Sigmoid colon (tissue), 7 donors: ENCODE data around the gene HABP2. TPM values are rescaled to one million over a fixed set of nuclear protein-coding genes. Genes with fewer than 3 reads are reported as not detected.

ENCODE experiments used
- DNase-seq: peaks from one replicate; pipeline ENCODE4 v3.0.0-alpha.2; 2019
- H3K27ac ChIP-seq, 4 donors: fragments of 200-600 bp; sonication (generic); one replicate each; pipeline ENCODE4 v1.5.1; 2016 to 2019; ENCODE audit warnings: mild to moderate bottlenecking in 1 of 4
- H3K27me3 ChIP-seq, 3 donors: fragments of 200-600 bp; sonication (generic); one replicate each; pipeline ENCODE4 v1.5.1; 2019; ENCODE audit warnings: mild to moderate bottlenecking in 1 of 3
- H3K36me3 ChIP-seq, 4 donors: fragments of 200-600 bp; sonication (generic); one replicate each; pipeline ENCODE4 v1.5.1; 2016 to 2019
- H3K4me1 ChIP-seq, 4 donors: fragments of 200-600 bp; sonication (generic); one replicate each; pipeline ENCODE4 v1.5.1; 2017 to 2019
- H3K4me3 ChIP-seq, 4 donors: fragments of 200-600 bp; sonication (generic); one replicate each; pipeline ENCODE4 v1.5.1; 2017 to 2019; ENCODE audit warnings: mild to moderate bottlenecking in 2 of 4, moderate library complexity in 1 of 4
- H3K9me3 ChIP-seq, 4 donors: fragments of 200-600 bp in 3 of 4; sonication (generic) in 3 of 4; one replicate each; pipeline versions ENCODE4 v1.5.1 to v1.6.1; 2013 to 2019
- CTCF ChIP-seq, 4 experiments: fragments of 450-650 bp in 3 of 4; fragments of 200-600 bp in 1 of 4; IDR thresholded peaks; one replicate each; pipeline ENCODE4 v1.5.1; 2016 to 2019; ENCODE audit warnings: antibody characterized with exemption in 4 of 4, mild to moderate bottlenecking in 3 of 4, moderate library complexity in 2 of 4
- EP300 ChIP-seq, 4 donors: sonication (generic); formaldehyde crosslinking; IDR thresholded peaks; one replicate each; pipeline ENCODE4 v1.6.1; 2017; ENCODE audit warnings: antibody characterized with exemption in 4 of 4
- POLR2A ChIP-seq, 2 donors: fragments of 450-650 bp; IDR thresholded peaks; one replicate each; pipeline ENCODE4 v1.6.1; 2016; ENCODE audit warnings: antibody characterized with exemption in 2 of 2, mild to moderate bottlenecking in 2 of 2, moderate library complexity in 2 of 2
- POLR2AphosphoS5 ChIP-seq, 4 donors: sonication (generic); formaldehyde crosslinking; IDR thresholded peaks; one replicate each; pipeline ENCODE4 v1.6.1; 2017; ENCODE audit warnings: antibody characterized with exemption in 4 of 4
- WGBS, 2 donors: extraction: QIAGEN DNeasy Blood & Tissue Kit; methylation state at CpG; one replicate each; pipeline ENCODE4 v1.1.7; 2013; 5-methylcytosine and 5-hydroxymethylcytosine counted together
- intact Hi-C: fragments of 100-400 bp; cut with DNase I; formaldehyde crosslinking; loops from one replicate; pipeline ENCODE4 v1.15.1; 2023
- polyA plus RNA-seq, 3 donors: library from polyadenylated mRNA; stranded (reverse); fragments of 200-250 nt; gene quantifications; one replicate each; pipeline ENCODE4 v1.2.3, GENCODE V29; 2013
- total RNA-seq, 4 donors: library from RNA; depleted of rRNA; stranded (reverse); fragments of >200 nt; gene quantifications; one replicate each; pipeline ENCODE4 v1.1.0, GENCODE V29; 2016
- donor health status: healthy with polysubstance abuse.
- donor health status: Bipolar disorder and iron deficiency.
- donor health status: healthy.

Gene HABP2
- total and polyA plus RNA-seq, 7 donors, result not detected

DNA sequence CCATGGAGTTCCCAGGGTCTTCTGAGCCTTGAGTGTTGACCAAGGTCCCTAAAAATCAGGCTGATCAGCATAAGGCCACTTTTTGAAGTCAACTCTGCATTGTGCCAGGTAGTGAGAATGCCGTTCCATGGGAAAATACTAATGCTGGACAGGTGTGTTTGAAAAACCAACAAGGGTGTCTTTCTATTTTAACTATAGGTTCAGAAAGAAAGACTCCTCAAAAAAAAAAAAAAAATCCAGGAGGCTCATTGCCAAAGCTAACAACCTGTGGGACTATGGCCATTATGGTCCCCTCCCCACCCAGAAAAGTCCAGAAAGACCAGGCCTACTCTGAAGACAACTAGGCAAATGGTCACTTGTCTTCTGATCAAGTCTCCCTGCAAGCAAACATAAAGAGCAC, 66.5 kb downstream of the HABP2 start:
- TF ChIP-seq CTCF (IDR thresholded peaks at IDR 0.05) (no peak), EP300 (IDR thresholded peaks at IDR 0.05) (no peak), POLR2A (IDR thresholded peaks at IDR 0.05) (no peak), POLR2AphosphoS5 (IDR thresholded peaks at IDR 0.05) (no peak)
- H3K27me3 ChIP-seq, result peaks cover 0 to 35% (median 4%) of the 10 kb centered on the region in 3 donors
- 32 to 80% methylated on average over 1 of the region's 1 CpG for WGBS, 2 donors
- no peaks in the 10 kb centered on the region for H3K4me1 ChIP-seq
- no peak overlapping the region for H3K4me3 ChIP-seq
- H3K27ac ChIP-seq, result no peak overlapping the region
- DNase-seq, result no peak
- no peaks in the 10 kb centered on the region for H3K36me3 ChIP-seq
- intact Hi-C loops, result no loop called here
- H3K9me3 ChIP-seq, result no peaks in the 10 kb centered on the region

GRCh38 chr10:113620511-113620910, 67.7 kb downstream of the HABP2 start:
- Histone ChIP-seq H3K27me3 (peaks cover 0 to 29% (median 4%) of the 10 kb centered on the region in 3 donors), H3K36me3 (no peaks in the 10 kb centered on the region), H3K4me3 (no peak overlapping the region), H3K4me1 (no peaks in the 10 kb centered on the region), H3K27ac (no peak overlapping the region), H3K9me3 (no peaks in the 10 kb centered on the region)
- TF ChIP-seq POLR2A (IDR thresholded peaks at IDR 0.05) (no peak), POLR2AphosphoS5 (IDR thresholded peaks at IDR 0.05) (no peak), EP300 (IDR thresholded peaks at IDR 0.05) (no peak), CTCF (IDR thresholded peaks at IDR 0.05) (no peak)
- intact Hi-C loops, result no loop called here
- WGBS, 2 donors, result 79 to 84% methylated on average over 8 of the region's 8 CpGs
- no peak for DNase-seq

DNA sequence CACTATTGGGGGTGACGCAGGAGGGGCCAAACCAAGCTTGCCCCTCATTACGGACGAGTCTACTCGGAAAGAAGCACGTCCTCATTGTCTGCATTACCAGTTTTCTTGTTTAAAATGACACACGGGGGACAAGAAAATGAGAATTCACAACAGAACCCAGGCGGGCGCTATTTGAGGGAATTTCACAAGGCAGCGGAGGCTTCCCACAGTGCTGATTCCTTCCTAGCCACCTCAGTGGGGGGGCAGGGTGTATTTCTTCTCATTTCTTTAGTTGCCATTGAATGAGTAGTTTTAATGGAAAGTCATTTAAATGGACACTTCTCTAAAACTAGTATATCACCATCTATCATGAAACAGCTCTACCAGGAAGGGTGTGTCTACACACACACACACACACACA, 68.1 kb downstream of the HABP2 start:
- no peaks in the 10 kb centered on the region for H3K9me3 ChIP-seq
- 90 to 94% methylated on average over 9 of the region's 9 CpGs for WGBS, 2 donors
- H3K36me3 ChIP-seq, result no peaks in the 10 kb centered on the region
- no peak overlapping the region for H3K27ac ChIP-seq
- TF ChIP-seq POLR2A (IDR thresholded peaks at IDR 0.05) (no peak), CTCF (IDR thresholded peaks at IDR 0.05) (no peak), EP300 (IDR thresholded peaks at IDR 0.05) (no peak), POLR2AphosphoS5 (IDR thresholded peaks at IDR 0.05) (no peak)
- H3K4me3 ChIP-seq, result no peak overlapping the region
- H3K4me1 ChIP-seq, result no peaks in the 10 kb centered on the region
- DNase-seq, result no peak
- intact Hi-C loops, result no loop called here
- H3K27me3 ChIP-seq, result peaks cover 0 to 28% (median 4%) of the 10 kb centered on the region in 3 donors

DNA sequence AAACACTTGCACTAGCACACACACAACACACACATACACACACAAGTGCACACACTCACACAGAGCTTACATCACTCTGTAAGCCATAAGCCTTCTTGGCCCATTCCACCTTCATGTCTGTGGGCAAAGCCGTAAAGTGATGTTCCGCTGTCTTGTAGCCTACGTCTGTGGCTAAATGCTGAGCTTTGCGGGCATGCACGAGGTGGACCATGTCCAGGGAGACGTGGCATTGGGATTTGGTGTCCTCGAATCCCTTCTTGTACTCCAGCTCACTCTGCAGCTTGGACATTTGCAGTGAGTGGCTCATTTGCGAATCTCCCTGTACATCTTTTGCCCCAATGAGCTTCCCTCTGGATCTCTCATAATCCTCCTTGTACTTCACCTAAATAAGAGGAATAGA, 68.9 kb downstream of the HABP2 start:
- H3K27ac ChIP-seq, result no peak overlapping the region
- H3K4me1 ChIP-seq, result no peaks in the 10 kb centered on the region
- H3K4me3 ChIP-seq, result no peak overlapping the region
- H3K27me3 ChIP-seq, result peaks cover 0 to 19% (median 0%) of the 10 kb centered on the region in 3 donors
- no peak for TF ChIP-seq POLR2A (IDR thresholded peaks at IDR 0.05)
- intact Hi-C loops, result no loop called here
- no peaks in the 10 kb centered on the region for H3K9me3 ChIP-seq
- H3K36me3 ChIP-seq, result no peaks in the 10 kb centered on the region
- WGBS, 2 donors, result 79 to 83% methylated on average over 8 of the region's 8 CpGs
- no peak for DNase-seq

- DNase-seq, result no peak
- H3K36me3 ChIP-seq, result no peaks in the 10 kb centered on the region
- peaks cover 0 to 9% (median 0%) of the 10 kb centered on the region in 4 donors for H3K4me1 ChIP-seq
- H3K4me3 ChIP-seq, result no peak overlapping the region
- H3K27me3 ChIP-seq, result peaks cover 0 to 9% (median 0%) of the 10 kb centered on the region in 3 donors
- WGBS, 2 donors, result 86 to 90% methylated on average over 4 of the region's 4 CpGs
- no peak for TF ChIP-seq POLR2AphosphoS5 (IDR thresholded peaks at IDR 0.05)
- TF ChIP-seq EP300 (IDR thresholded peaks at IDR 0.05), result no peak
- TF ChIP-seq CTCF (IDR thresholded peaks at IDR 0.05), result no peak
- no peak for TF ChIP-seq POLR2A (IDR thresholded peaks at IDR 0.05)
- H3K27ac ChIP-seq, result no peak overlapping the region
- no peaks in the 10 kb centered on the region for H3K9me3 ChIP-seq
- intact Hi-C loops, result no loop called here
These were observed 70.0 kb downstream of the HABP2 start for GRCh38 chr10:113622831-113623230.
